SK-N-SH (cell line): ENCODE data around the gene SELENOK. TPM values are rescaled to one million over a fixed set of nuclear protein-coding genes. Genes with fewer than 3 reads are reported as not detected.

Experiments used
- CTCF ChIA-PET: fragments of 300-600, 350-600 bp; formaldehyde crosslinking; extraction: SDS; loops from one replicate; lab custom pipeline; 2021; lab: Yijun Ruan, JAX
- POLR2A ChIA-PET: fragments of 350-600 bp; sonication (Branson Sonifier 250); formaldehyde crosslinking; extraction: SDS; loops from one replicate; lab custom pipeline; 2020; ENCODE audit warnings: antibody characterized with exemption, inconsistent platforms; lab: Yijun Ruan, JAX
- DNase-seq: peaks from one replicate; pipeline ENCODE4 v3.0.0; 2012
- H2AFZ ChIP-seq: fragments of 200-600 bp; sonication (generic); 2 replicates; pipeline ENCODE4 v1.8.1; 2016; ENCODE audit warnings: antibody characterized with exemption, mild to moderate bottlenecking, low read depth
- H3F3A ChIP-seq: fragments of 200-600 bp; sonication (generic); replicated peaks from 2 replicates; pipeline ENCODE3; 2016; ENCODE audit warnings: antibody characterized with exemption, mild to moderate bottlenecking; ENCODE audit not compliant: insufficient read depth
- H3K27ac ChIP-seq, 2 experiments: fragments of 200-500 bp in 1 of 2; fragments of 200-600 bp in 1 of 2; sonication (Bioruptor generic) in 1 of 2; sonication (generic), shearing (Covaris generic) in 1 of 2; 2 replicates each; pipeline versions ENCODE4 v1.5.1 to v1.6.1; 2014 to 2016; ENCODE audit warnings: low read depth in 2 of 2, inconsistent platforms in 1 of 2, low read length in 1 of 2, mild to moderate bottlenecking in 1 of 2, mixed read lengths in 1 of 2
- H3K27me3 ChIP-seq: fragments of 200-600 bp; sonication (generic), shearing (Covaris generic); 2 replicates; pipeline ENCODE4 v1.6.1; 2016; ENCODE audit warnings: mixed run types; ENCODE audit not compliant: insufficient read depth
- H3K36me3 ChIP-seq, 2 experiments: fragments of 200-500 bp in 1 of 2; fragments of 200-600 bp in 1 of 2; sonication (Bioruptor generic) in 1 of 2; sonication (generic) in 1 of 2; replicated peaks in 1 of 2; 2 replicates each; pipeline versions ENCODE3 to v1.5.1; 2014 to 2016; ENCODE audit warnings: low read length in 1 of 2, mild to moderate bottlenecking in 1 of 2; ENCODE audit not compliant: insufficient read depth in 2 of 2, control insufficient read depth in 1 of 2
- H3K4me1 ChIP-seq, 2 experiments: fragments of 200-500 bp in 1 of 2; fragments of 200-600 bp in 1 of 2; sonication (Bioruptor generic) in 1 of 2; sonication (generic), shearing (Covaris generic) in 1 of 2; 2 replicates each; pipeline versions ENCODE4 v1.5.1 to v1.6.1; 2014 to 2016; ENCODE audit warnings: low read depth in 1 of 2, low read length in 1 of 2, mixed run types in 1 of 2; ENCODE audit not compliant: insufficient read depth in 2 of 2, control insufficient read depth in 1 of 2
- H3K4me2 ChIP-seq: fragments of 200-600 bp; sonication (generic), shearing (Covaris generic); 2 replicates; pipeline ENCODE4 v1.6.1; 2017; ENCODE audit warnings: mixed run types
- H3K4me3 ChIP-seq, 2 experiments: fragments of 200-500 bp in 1 of 2; fragments of 200-600 bp in 1 of 2; sonication (Bioruptor generic) in 1 of 2; sonication (generic), shearing (Covaris generic) in 1 of 2; 2 replicates each; pipeline versions ENCODE4 v1.5.1 to v1.8.1; 2014 to 2016; ENCODE audit warnings: low read depth in 2 of 2, inconsistent platforms in 1 of 2, low read length in 1 of 2, mild to moderate bottlenecking in 1 of 2, mixed read lengths in 1 of 2, moderate library complexity in 1 of 2
- H3K79me2 ChIP-seq: fragments of 200-600 bp; sonication (generic); 2 replicates; pipeline ENCODE4 v1.8.1; 2017; ENCODE audit warnings: mild to moderate bottlenecking; ENCODE audit not compliant: insufficient read depth
- H3K9ac ChIP-seq: fragments of 200-600 bp; sonication (generic); 2 replicates; pipeline ENCODE4 v1.6.1; 2017; ENCODE audit warnings: mixed run types
- H3K9me2 ChIP-seq: fragments of 200-600 bp; sonication (generic); 2 replicates; pipeline ENCODE4 v1.6.1; 2017; ENCODE audit warnings: mixed run types
- H3K9me3 ChIP-seq: fragments of 200-600 bp; sonication (generic); 2 replicates; pipeline ENCODE4 v1.6.1; 2017; ENCODE audit warnings: mixed run types, mild to moderate bottlenecking, moderate library complexity
- H4K20me1 ChIP-seq: fragments of 200-600 bp; sonication (generic); 2 replicates; pipeline ENCODE4 v1.6.1; 2017; ENCODE audit warnings: mild to moderate bottlenecking, mixed run types; ENCODE audit not compliant: insufficient read depth
- EP300 ChIP-seq, 2 experiments: IDR thresholded peaks; 2 replicates each; pipeline versions ENCODE4 v1.4.0 to v1.6.1; 2012; ENCODE audit warnings: borderline replicate concordance in 1 of 2, low read depth in 1 of 2, low read length in 1 of 2
- EZH2phosphoT487 ChIP-seq: fragments of 200-600 bp; sonication (generic); IDR thresholded peaks from 2 replicates; pipeline ENCODE4 v1.6.1; 2017; ENCODE audit warnings: low read depth, mixed run types, mild to moderate bottlenecking, antibody characterized with exemption, moderate library complexity, borderline replicate concordance
- FOXJ3 ChIP-seq: sonication (generic); formaldehyde crosslinking; IDR thresholded peaks from 2 replicates; pipeline ENCODE4 v1.5.1; 2020; ENCODE audit warnings: mild to moderate bottlenecking, missing genetic modification reagents
- NFIC ChIP-seq: IDR thresholded peaks from 2 replicates; pipeline ENCODE4 v1.4.0; 2012; ENCODE audit warnings: borderline replicate concordance
- NRF1 ChIP-seq: IDR thresholded peaks from 2 replicates; pipeline ENCODE4 v1.6.1; 2012; ENCODE audit warnings: low read depth, mild to moderate bottlenecking, low read length
- POLR2AphosphoS5 ChIP-seq: IDR thresholded peaks from 2 replicates; pipeline ENCODE4 v1.6.1; 2012; ENCODE audit warnings: low read depth, low read length
- RAD21 ChIP-seq: IDR thresholded peaks from 2 replicates; pipeline ENCODE4 v1.6.1; 2012; ENCODE audit warnings: mild to moderate bottlenecking, low read length
- RCOR1 ChIP-seq: fragments of 150-350 bp; IDR thresholded peaks from 2 replicates; pipeline ENCODE4 v1.6.1; 2017; ENCODE audit warnings: antibody characterized with exemption, low read length
- SIN3A ChIP-seq: IDR thresholded peaks from 2 replicates; pipeline ENCODE4 v1.6.1; 2012; ENCODE audit warnings: low read depth, mild to moderate bottlenecking, low read length, moderate library complexity, borderline replicate concordance
- TAF1 ChIP-seq: IDR thresholded peaks from 2 replicates; pipeline ENCODE4 v1.6.1; 2012; ENCODE audit warnings: low read depth, mild to moderate bottlenecking, low read length, moderate library complexity, borderline replicate concordance
- YY1 ChIP-seq: IDR thresholded peaks from 2 replicates; pipeline ENCODE4 v1.4.0; 2012; ENCODE audit warnings: low read depth, mild to moderate bottlenecking
- WGBS: methylation state at CpG from one replicate; pipeline ENCODE4 v1.1.6; 2017; ENCODE audit warnings: low lambda C conversion rate; 5-methylcytosine and 5-hydroxymethylcytosine counted together
- polyA plus RNA-seq, 3 experiments: library from polyadenylated mRNA; depleted of rRNA; stranded (reverse); fragments of >200 nt; gene quantifications; 2 replicates each; pipeline ENCODE4 v1.2.3, GENCODE V29; 2012
- TF ChIP-seq, protein P1 (sequence below): IDR thresholded peaks from 2 replicates; pipeline ENCODE4 v1.4.0; 2012; ENCODE audit warnings: low read depth
- TF ChIP-seq, protein P2 (sequence below): IDR thresholded peaks from 2 replicates; pipeline ENCODE4; 2012
- TF ChIP-seq, protein P3 (sequence below): IDR thresholded peaks from 2 replicates; pipeline ENCODE4 v1.6.1; 2012; ENCODE audit warnings: mild to moderate bottlenecking, low read depth, low read length, moderate library complexity
- TF ChIP-seq, protein P4 (sequence below): fragments of 200-600 bp; sonication (generic); IDR thresholded peaks from 2 replicates; pipeline ENCODE4 v1.6.1; 2017; ENCODE audit warnings: antibody characterized with exemption, mild to moderate bottlenecking, moderate library complexity
- TF ChIP-seq, protein P5 (sequence below): IDR thresholded peaks from 2 replicates; pipeline ENCODE4 v1.4.0; 2012; ENCODE audit warnings: low read depth, borderline replicate concordance

The SELENOK gene
- polyA plus RNA-seq, 1 of the 3 experiments (the other 2 are of a cell fraction), result 29.2 TPM

DNA sequence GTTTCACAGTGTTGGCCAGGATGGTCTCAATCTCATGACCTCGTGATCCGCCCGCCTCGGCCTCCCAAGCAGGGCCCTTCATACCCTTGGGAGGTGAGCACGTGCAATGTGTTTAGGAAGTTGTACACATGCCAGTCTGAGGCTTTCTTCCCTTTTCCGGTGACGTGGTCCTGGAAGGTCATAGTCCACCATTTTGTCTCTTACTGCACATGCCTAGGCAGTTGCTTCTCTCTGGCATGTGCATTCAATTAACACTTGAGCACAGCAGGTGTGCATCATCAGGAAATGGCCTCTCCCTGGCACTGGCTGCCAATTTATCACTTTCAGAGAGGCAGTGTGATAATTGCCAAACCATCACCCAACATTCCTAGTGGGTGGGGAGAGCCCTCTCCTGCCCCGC is 21.7 kb upstream of the SELENOK start:
- TF ChIP-seq FOXJ3 (CRISPR knock-in tag), result no peak
- TF ChIP-seq, protein P1, sequence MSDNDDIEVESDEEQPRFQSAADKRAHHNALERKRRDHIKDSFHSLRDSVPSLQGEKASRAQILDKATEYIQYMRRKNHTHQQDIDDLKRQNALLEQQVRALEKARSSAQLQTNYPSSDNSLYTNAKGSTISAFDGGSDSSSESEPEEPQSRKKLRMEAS, result no peak
- no peak for TF ChIP-seq EP300 (IDR thresholded peaks at IDR 0.05; ENCODE audit: borderline replicate concordance in 1 of 2, low read depth in 1 of 2, low read length in 1 of 2)
- TF ChIP-seq TAF1, result no peak
- no peak for TF ChIP-seq NFIC
- TF ChIP-seq, protein P2, sequence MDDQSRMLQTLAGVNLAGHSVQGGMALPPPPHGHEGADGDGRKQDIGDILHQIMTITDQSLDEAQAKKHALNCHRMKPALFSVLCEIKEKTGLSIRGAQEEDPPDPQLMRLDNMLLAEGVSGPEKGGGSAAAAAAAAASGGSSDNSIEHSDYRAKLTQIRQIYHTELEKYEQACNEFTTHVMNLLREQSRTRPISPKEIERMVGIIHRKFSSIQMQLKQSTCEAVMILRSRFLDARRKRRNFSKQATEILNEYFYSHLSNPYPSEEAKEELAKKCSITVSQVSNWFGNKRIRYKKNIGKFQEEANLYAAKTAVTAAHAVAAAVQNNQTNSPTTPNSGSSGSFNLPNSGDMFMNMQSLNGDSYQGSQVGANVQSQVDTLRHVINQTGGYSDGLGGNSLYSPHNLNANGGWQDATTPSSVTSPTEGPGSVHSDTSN, result no peak
- TF ChIP-seq RCOR1, result no peak
- TF ChIP-seq EZH2phosphoT487, result no peak
- no peak overlapping the region for H2AFZ ChIP-seq
- H3K79me2 ChIP-seq, result no peaks in the 10 kb centered on the region
- no peaks in the 10 kb centered on the region for H3K27me3 ChIP-seq
- no peaks in the 10 kb centered on the region for H3K9me3 ChIP-seq
- H3K27ac ChIP-seq, result no peak overlapping the region
- no peaks in the 10 kb centered on the region for H3K36me3 ChIP-seq
- ChIA-PET POLR2A (no interaction called here), CTCF (interaction anchor here (1.5 kb wide), 1 partner anchor 25 kb away, joined by 4 read pairs; no protein-coding TSS in a partner anchor)
- no peak overlapping the region for H3K9ac ChIP-seq
- 74% methylated on average over 8 of the region's 8 CpGs for WGBS
- H3F3A ChIP-seq, result no peaks in the 10 kb centered on the region
- H3K4me3 ChIP-seq, result no peak overlapping the region
- no peak overlapping the region for H3K4me2 ChIP-seq
- no peaks in the 10 kb centered on the region for H4K20me1 ChIP-seq
- DNase-seq, result no peak
- no peaks in the 10 kb centered on the region for H3K9me2 ChIP-seq
- no peaks in the 10 kb centered on the region; a peak in 1 of 4 replicates for H3K4me1 ChIP-seq

DNA sequence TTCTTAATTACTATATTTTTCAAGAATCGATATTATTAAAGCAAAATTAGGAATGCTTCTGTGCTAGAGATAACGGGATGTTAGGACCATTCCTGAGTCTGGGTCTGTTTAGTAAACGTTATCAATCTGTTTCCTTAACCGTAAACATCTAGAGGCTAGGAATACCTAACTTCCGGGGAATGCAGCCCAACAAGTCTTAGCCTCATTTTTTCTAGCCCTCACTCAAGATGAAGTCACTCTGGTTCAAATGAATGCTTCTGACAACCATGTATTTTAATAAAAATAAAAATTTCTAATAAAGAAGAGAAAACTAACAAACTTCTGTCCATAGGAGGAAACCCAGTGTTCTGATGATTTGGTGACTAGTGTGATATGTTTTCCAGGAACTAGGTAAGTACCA is 11.1 kb upstream of the SELENOK start:
- no peak overlapping the region for H3K9ac ChIP-seq
- DNase-seq, result no peak
- H3K27me3 ChIP-seq, result peaks cover under 1% of the 10 kb centered on the region; the same call in 1 of the 2 replicates
- no peaks in the 10 kb centered on the region for H3F3A ChIP-seq
- no peak overlapping the region for H3K27ac ChIP-seq
- no peaks in the 10 kb centered on the region for H3K4me1 ChIP-seq
- H3K4me3 ChIP-seq, result no peak overlapping the region
- H3K79me2 ChIP-seq, result no peaks in the 10 kb centered on the region
- no peaks in the 10 kb centered on the region for H4K20me1 ChIP-seq
- no peak overlapping the region for H3K4me2 ChIP-seq
- H2AFZ ChIP-seq, result no peak overlapping the region
- ChIA-PET CTCF (no interaction called here), POLR2A (no interaction called here)
- H3K9me2 ChIP-seq, result no peaks in the 10 kb centered on the region
- H3K9me3 ChIP-seq, result no peaks in the 10 kb centered on the region
- WGBS, result 40% methylated on average over 5 of the region's 5 CpGs
- H3K36me3 ChIP-seq, result no peaks in the 10 kb centered on the region
- TF ChIP-seq, protein P2, result no peak
- TF ChIP-seq EP300 (IDR thresholded peaks at IDR 0.05; ENCODE audit: borderline replicate concordance in 1 of 2, low read depth in 1 of 2, low read length in 1 of 2), result no peak
- no peak for TF ChIP-seq RAD21
- TF ChIP-seq, protein P3, sequence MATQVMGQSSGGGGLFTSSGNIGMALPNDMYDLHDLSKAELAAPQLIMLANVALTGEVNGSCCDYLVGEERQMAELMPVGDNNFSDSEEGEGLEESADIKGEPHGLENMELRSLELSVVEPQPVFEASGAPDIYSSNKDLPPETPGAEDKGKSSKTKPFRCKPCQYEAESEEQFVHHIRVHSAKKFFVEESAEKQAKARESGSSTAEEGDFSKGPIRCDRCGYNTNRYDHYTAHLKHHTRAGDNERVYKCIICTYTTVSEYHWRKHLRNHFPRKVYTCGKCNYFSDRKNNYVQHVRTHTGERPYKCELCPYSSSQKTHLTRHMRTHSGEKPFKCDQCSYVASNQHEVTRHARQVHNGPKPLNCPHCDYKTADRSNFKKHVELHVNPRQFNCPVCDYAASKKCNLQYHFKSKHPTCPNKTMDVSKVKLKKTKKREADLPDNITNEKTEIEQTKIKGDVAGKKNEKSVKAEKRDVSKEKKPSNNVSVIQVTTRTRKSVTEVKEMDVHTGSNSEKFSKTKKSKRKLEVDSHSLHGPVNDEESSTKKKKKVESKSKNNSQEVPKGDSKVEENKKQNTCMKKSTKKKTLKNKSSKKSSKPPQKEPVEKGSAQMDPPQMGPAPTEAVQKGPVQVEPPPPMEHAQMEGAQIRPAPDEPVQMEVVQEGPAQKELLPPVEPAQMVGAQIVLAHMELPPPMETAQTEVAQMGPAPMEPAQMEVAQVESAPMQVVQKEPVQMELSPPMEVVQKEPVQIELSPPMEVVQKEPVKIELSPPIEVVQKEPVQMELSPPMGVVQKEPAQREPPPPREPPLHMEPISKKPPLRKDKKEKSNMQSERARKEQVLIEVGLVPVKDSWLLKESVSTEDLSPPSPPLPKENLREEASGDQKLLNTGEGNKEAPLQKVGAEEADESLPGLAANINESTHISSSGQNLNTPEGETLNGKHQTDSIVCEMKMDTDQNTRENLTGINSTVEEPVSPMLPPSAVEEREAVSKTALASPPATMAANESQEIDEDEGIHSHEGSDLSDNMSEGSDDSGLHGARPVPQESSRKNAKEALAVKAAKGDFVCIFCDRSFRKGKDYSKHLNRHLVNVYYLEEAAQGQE, result no peak
- TF ChIP-seq NRF1, result no peak
- TF ChIP-seq SIN3A, result no peak
- TF ChIP-seq, protein P4, sequence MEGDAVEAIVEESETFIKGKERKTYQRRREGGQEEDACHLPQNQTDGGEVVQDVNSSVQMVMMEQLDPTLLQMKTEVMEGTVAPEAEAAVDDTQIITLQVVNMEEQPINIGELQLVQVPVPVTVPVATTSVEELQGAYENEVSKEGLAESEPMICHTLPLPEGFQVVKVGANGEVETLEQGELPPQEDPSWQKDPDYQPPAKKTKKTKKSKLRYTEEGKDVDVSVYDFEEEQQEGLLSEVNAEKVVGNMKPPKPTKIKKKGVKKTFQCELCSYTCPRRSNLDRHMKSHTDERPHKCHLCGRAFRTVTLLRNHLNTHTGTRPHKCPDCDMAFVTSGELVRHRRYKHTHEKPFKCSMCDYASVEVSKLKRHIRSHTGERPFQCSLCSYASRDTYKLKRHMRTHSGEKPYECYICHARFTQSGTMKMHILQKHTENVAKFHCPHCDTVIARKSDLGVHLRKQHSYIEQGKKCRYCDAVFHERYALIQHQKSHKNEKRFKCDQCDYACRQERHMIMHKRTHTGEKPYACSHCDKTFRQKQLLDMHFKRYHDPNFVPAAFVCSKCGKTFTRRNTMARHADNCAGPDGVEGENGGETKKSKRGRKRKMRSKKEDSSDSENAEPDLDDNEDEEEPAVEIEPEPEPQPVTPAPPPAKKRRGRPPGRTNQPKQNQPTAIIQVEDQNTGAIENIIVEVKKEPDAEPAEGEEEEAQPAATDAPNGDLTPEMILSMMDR, result no peak
- TF ChIP-seq, protein P5, sequence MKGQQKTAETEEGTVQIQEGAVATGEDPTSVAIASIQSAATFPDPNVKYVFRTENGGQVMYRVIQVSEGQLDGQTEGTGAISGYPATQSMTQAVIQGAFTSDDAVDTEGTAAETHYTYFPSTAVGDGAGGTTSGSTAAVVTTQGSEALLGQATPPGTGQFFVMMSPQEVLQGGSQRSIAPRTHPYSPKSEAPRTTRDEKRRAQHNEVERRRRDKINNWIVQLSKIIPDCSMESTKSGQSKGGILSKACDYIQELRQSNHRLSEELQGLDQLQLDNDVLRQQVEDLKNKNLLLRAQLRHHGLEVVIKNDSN, result no peak
- TF ChIP-seq POLR2AphosphoS5, result no peak
- no peak for TF ChIP-seq YY1
